HG03469 (cell line): ENCODE data around the gene TRAF1.
A peak's percentile ranks its signal among the peaks of the same experiment; 100 is the strongest.
"Not testable (repeated sequence)": the region's sequence is repeated elsewhere in the genome, so short reads cannot be mapped to it uniquely, and the experiment has no call there.

ENCODE experiments used
- ATAC-seq: cut with Tn5 transposase; IDR thresholded peaks from one replicate; pipeline ENCODE4 v1.9.1; 2021; ENCODE audit warnings: mild to moderate bottlenecking, moderate library complexity, moderate number of reproducible peaks; ENCODE audit not compliant: unreplicated experiment

The TRAF1 gene, protein sequence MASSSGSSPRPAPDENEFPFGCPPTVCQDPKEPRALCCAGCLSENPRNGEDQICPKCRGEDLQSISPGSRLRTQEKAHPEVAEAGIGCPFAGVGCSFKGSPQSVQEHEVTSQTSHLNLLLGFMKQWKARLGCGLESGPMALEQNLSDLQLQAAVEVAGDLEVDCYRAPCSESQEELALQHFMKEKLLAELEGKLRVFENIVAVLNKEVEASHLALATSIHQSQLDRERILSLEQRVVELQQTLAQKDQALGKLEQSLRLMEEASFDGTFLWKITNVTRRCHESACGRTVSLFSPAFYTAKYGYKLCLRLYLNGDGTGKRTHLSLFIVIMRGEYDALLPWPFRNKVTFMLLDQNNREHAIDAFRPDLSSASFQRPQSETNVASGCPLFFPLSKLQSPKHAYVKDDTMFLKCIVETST

GRCh38 chr9:120926397-120926928 is at the start of gene TRAF1:
Gene TRAF1 (minus strand): TSS chr9:120926796. CDS start chr9:120926075, 721 bp downstream.
- no peak for ATAC-seq

DNA sequence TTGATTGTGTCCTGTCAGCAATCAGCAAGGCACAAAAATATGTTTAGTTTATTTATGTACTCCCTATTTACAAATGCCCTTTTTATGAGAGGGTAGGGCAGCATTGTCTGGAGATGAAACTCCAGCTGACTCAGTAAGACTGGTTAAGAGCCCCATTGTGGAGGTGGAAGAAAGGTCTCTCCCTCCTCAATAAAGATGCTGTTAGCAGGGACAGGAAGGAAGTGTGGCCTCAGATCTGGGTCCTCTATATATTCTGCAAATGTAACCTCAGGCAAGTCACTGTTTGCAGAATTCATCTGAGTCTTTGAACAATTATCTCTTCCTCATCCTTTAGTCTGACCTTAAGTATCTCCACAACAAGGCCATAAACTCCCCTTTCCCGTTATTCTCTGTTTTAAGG is 48.3 kb upstream of the TRAF1 start:
- no peak for ATAC-seq

GRCh38 chr9:120974181-120974580 is 47.6 kb upstream of the TRAF1 start:
- no peak for ATAC-seq

DNA sequence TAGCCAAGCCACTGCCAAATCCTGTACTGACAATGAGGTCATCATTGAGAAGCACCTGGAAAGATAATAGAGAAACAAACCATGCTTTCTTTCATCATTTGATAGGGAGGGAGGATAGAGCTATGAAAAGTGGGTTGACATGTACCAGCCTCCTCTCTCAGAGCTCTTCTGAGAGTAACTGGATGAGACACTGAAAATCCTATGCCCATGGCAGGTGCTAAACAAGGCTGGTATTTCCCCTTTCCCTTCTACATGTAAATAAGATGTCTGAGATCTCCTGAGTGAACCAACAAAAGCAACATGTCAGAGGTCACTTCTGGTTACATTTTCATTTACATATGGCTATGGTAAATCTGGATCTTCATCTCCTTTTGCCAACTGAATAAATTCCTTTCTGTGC is 45.3 kb upstream of the TRAF1 start:
- no peak for ATAC-seq

DNA sequence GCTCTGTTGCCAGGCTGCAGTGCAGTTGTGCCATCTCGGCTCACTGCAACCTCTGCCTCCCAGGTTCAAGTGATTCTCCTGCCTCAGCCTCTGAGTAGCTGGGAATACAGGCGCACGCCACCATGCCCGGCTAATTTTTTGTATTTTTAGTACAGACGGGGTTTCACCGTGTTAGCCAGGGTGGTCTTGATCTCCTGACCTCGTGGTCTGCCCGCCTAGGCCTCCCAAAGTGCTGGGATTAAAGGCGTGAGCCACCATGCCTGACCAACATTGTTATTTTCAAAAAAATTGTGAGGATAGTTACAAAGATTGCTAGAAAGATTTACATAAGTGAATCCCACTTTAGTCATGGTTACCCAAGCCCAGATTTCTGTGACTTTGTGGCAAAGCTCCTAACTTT is 44.9 kb upstream of the TRAF1 start:
- not testable (repeated sequence) for ATAC-seq

GRCh38 chr9:120970244-120970643 is 43.6 kb upstream of the TRAF1 start:
- ATAC-seq: no peak

GRCh38 chr9:120966013-120966369 is 39.4 kb upstream of the TRAF1 start:
- ATAC-seq: no peak

- no peak for ATAC-seq
These were observed 38.9 kb upstream of the TRAF1 start for GRCh38 chr9:120965344-120966012.

DNA sequence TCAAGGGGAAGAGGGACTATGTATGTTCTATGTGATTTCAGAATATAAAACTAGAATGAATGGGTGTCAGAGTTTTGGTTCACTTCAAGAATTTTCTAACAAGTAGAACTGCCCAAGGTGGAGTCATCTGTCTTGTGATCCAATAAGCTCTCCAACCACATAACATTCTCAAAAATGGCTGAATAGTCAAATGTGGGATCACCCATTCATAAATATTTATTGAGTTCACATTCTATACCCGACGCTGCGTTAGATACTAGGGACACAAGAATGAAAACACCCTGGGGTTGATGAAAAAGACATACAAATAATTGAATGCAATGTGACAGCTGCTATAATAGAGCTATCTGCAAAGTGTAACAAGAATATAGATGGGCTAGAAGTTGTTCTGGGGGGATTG is 35.3 kb upstream of the TRAF1 start:
- ATAC-seq: no peak

DNA sequence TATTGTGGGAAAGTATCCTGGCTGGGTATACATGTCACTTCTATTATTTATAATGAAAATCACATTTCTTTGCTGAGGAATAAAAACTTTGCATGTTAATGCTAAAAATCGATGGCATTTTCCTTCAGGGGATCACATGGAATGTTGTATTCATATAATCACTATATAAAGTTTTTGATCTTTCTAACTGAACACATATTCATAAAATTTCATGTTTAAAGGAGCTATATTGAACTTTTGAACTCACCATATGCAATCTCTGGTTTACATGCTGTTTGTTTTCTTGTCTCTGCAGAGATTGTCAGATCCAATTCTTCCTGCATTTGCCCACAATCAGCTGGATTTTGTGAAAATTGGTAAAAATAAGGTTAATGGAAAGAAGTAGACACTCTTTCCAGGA is 33.4 kb upstream of the TRAF1 start:
- no peak for ATAC-seq

- ATAC-seq: no peak
These were observed 30.3 kb upstream of the TRAF1 start for GRCh38 chr9:120956862-120957261.

- no peak for ATAC-seq
These were observed 25.5 kb upstream of the TRAF1 start for GRCh38 chr9:120951960-120952618.

- ATAC-seq: no peak
These were observed 24.1 kb upstream of the TRAF1 start for GRCh38 chr9:120950421-120951388.

- no peak for ATAC-seq
These were observed 22.7 kb upstream of the TRAF1 start for GRCh38 chr9:120949290-120949689.

DNA sequence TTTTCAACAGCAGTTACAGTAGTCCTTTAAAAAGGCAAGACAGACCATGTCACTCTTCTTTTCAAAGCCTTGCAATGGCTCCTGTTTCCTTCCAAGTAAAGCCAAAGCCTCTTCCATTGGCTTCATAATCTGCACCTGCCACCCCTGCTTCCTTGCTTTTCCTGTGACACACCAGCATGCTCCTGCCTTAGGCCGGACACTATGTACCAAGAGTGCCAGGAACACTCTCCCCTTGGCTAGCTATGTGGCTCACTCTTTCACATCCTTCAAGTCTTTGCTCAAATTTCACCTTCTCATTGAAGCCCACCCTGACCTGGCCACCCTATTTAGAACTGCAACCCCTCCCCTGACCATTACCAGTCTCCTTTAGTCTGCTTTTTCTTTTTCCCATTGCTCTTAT is 22.2 kb upstream of the TRAF1 start:
- no peak for ATAC-seq

GRCh38 chr9:120947222-120947621 is 20.6 kb upstream of the TRAF1 start:
- no peak for ATAC-seq

GRCh38 chr9:120946259-120946658 is 19.7 kb upstream of the TRAF1 start:
- no peak for ATAC-seq

GRCh38 chr9:120944948-120945347 is 18.4 kb upstream of the TRAF1 start:
- no peak for ATAC-seq

GRCh38 chr9:120944434-120944843 is 17.8 kb upstream of the TRAF1 start:
- ATAC-seq: peak; percentile 88

DNA sequence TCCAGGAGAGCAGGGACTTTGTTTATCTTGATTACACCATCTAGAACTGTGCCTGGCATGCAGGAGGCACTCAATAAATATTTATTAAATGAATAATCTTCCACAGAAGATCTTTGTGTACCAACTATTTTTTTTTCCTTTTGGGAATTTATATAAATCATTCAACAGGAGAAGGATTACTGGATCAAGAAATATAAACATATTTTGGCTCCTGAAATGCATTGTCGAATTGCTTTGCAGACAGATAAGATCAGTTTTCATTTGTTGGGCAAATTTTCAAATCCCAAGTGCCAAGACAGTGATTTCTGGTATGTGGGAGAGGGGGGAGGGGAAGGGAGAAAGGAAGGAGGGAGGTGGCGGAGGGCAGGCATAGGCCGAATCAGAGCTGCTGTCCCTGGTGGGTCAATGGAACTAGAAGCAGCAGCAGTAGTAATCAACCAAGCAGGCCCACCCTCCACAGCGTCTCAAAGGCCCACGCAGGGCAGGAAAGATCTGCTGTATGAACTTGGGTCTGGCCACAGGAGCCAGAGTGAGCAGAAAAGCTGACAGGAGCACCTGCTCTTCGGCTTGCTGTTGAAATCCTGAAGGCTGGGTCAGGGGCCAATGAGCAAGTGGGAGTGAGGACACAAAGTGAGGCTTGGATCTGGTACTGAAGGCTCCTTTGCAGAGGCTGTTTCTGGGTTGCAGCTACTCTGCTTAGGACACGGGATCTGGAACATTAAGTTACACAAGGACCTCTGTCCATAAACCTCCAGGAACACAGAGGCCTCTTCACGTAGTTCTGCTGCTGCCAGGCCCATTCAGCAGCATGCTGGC is 15.8 kb upstream of the TRAF1 start:
- ATAC-seq: no peak
